ENCODE data around the gene CERS5. TPM values are rescaled to one million over a fixed set of nuclear protein-coding genes. Genes with fewer than 3 reads are reported as not detected.

Gene CERS5
- total and polyA plus RNA-seq, 12 donors: 19.4 to 110 (median 37.0) TPM

GRCh38 chr12:50205648-50206047 lies 38.5 kb upstream of the CERS5 start:
- Histone ChIP-seq H3K36me3 (replicated peaks in 1 of 2) (peaks cover 0 to 63% of the 10 kb centered on the region in 2 donors), H3K27ac (no peak overlapping the region), H3K4me1 (replicated peaks in 1 of 2) (no peaks in the 10 kb centered on the region), H3K4me3 (no peak overlapping the region), H3K9me3 (replicated peaks in 1 of 3) (no peaks in the 10 kb centered on the region), H3K27me3 (no peaks in the 10 kb centered on the region)
- no peak for DNase-seq
- no peak for TF ChIP-seq POLR2A (IDR thresholded peaks at IDR 0.05)
- no peak for TF ChIP-seq CTCF (IDR thresholded peaks at IDR 0.05)
- 91 to 97% (median 93%) methylated on average over 6 of the region's 6 CpGs for WGBS, 4 donors
- intact Hi-C loops (cut with DNase I): no loop called here

- Histone ChIP-seq H3K4me3 (no peak overlapping the region), H3K4me1 (replicated peaks in 1 of 2) (no peaks in the 10 kb centered on the region), H3K27ac (no peak overlapping the region), H3K9me3 (replicated peaks in 1 of 3) (no peaks in the 10 kb centered on the region), H3K27me3 (no peaks in the 10 kb centered on the region), H3K36me3 (replicated peaks in 1 of 2) (peaks cover 0 to 80% of the 10 kb centered on the region in 2 donors)
- DNase-seq: no peak
- 88 to 96% (median 93%) methylated on average over 2 of the region's 2 CpGs for WGBS, 4 donors
- no peak for TF ChIP-seq CTCF (IDR thresholded peaks at IDR 0.05)
- TF ChIP-seq POLR2A (IDR thresholded peaks at IDR 0.05): no peak
- intact Hi-C loops (cut with DNase I): no loop called here
These were observed 36.5 kb upstream of the CERS5 start for GRCh38 chr12:50203691-50204090.

GRCh38 chr12:50201987-50202521 lies 34.9 kb upstream of the CERS5 start:
- H3K9me3 ChIP-seq (replicated peaks in 1 of 3): no peaks in the 10 kb centered on the region
- no peak overlapping the region for H3K27ac ChIP-seq
- H3K36me3 ChIP-seq (replicated peaks in 1 of 2): peaks cover 0 to 78% of the 10 kb centered on the region in 2 donors
- intact Hi-C loops (cut with DNase I): no loop called here
- no peaks in the 10 kb centered on the region for H3K4me1 ChIP-seq (replicated peaks in 1 of 2)
- WGBS, 4 donors: 78 to 90% (median 81%) methylated on average over 3 of the region's 3 CpGs
- no peaks in the 10 kb centered on the region for H3K27me3 ChIP-seq
- no peak for DNase-seq
- no peak for TF ChIP-seq CTCF (IDR thresholded peaks at IDR 0.05)
- no peak for TF ChIP-seq POLR2A (IDR thresholded peaks at IDR 0.05)
- H3K4me3 ChIP-seq: no peak overlapping the region

- 80 to 88% (median 82%) methylated on average over 2 of the region's 2 CpGs for WGBS, 4 donors
- TF ChIP-seq POLR2A (IDR thresholded peaks at IDR 0.05) (no peak), CTCF (IDR thresholded peaks at IDR 0.05) (no peak)
- Histone ChIP-seq H3K27ac (no peak overlapping the region), H3K4me1 (replicated peaks in 1 of 2) (no peaks in the 10 kb centered on the region), H3K9me3 (replicated peaks in 1 of 3) (no peaks in the 10 kb centered on the region), H3K4me3 (no peak overlapping the region), H3K36me3 (replicated peaks in 1 of 2) (peaks cover 0 to 80% of the 10 kb centered on the region in 2 donors), H3K27me3 (no peaks in the 10 kb centered on the region)
- DNase-seq: no peak
- intact Hi-C loops (cut with DNase I): no loop called here
These were observed 33.5 kb upstream of the CERS5 start for GRCh38 chr12:50200552-50201273.
